NCI-H187 treated with DMSO at 0.1 percent for 48 hours (cell line): ENCODE measurements around the gene IQSEC1.

ENCODE experiments used
- DNase-seq: peaks from one replicate; lab custom pipeline; 2025; lab: John Stamatoyannopoulos, UW

The IQSEC1 gene

DNA sequence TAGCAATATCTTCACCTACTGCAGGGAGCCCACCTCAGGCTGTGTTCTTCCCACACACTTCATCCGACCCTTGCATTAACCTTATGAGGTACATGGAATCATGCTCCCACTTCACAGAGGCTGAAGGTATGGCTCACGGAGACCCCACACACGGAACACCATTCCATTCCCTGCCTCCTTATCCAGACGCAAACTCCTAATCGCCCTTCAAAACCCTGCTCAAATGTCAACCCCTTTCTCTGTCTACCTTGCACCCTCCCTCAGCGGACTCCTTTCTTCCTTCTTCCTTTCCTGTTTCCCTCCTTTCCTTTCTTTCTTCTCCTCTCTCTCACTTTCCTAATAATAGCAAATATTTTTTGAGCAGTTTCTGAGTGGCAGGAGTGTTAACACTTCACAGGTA, 23.8 kb downstream of the IQSEC1 start:
- DNase-seq, result no peak

GRCh38 chr3:13047296-13048165, 25.7 kb downstream of the IQSEC1 start:
- no peak for DNase-seq

DNA sequence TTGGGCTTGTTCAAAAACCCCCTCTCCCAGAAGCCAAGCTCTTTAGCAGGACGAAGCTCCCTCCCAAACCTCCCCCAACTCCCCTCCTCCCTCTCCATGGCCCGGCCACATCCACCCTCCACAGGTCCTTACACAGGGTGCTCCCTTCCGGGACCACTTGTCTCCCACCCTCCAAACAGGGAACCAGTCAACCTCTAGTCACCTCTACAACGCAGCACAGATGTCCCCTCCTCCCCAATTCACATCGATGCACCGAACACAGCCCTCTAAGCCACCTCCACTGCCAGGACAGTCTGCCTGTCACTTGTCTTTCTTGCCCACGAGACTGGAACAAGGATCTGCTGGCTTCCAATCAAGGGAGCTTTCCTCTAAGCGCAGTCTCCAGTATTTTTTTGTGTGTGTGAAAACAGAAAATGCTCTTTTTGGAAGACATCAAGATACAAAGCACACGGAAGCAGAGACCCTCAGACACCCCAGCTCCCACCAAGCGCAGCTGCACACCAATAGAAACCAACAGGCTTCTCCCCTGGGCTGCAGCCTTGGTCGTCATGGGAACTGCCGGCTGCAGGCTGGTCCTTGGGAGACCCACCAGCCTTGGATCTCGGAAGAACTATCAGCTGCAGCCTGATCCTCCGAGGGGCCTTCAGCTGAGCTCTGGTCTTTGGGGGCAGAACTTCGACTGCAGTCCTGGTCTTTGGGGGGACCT, 26.5 kb downstream of the IQSEC1 start:
- DNase-seq, result no peak

- DNase-seq, result no peak
Measured at GRCh38 chr3:13045904-13046568, 27.2 kb downstream of the IQSEC1 start.

DNA sequence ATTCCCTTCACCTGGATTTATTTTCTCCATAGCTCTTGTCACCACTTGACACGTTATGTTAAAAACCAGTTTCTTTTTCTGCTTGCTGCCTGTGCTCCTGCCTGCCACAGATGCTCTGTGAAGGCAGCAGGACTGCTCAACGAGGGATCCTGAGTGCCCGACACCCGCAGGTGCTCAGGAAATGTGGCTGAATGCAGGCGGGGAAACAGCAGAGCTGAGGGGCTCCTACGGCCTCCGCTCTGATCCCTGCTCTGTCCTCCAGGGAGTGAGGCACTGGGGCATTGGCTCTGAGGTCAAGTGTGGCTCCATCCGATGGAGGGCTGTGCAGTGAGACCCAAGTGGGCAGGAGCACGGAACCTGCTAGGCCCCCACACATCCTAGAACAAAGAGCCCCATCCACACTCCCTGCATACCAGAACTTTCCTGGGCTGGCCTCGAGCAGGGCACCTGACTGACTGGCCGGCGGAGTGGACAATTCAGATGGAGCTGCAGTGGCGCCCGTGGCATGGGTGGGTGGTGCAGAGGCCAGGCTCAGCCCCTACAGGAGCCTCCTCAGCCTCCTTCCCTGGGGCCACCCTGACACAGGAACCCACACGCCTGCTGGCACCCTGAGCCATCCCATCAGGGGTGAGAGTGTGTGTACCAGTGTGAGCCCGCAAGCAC, 27.9 kb downstream of the IQSEC1 start:
- DNase-seq, result no peak

GRCh38 chr3:13044496-13045240, 28.6 kb downstream of the IQSEC1 start:
- no peak for DNase-seq

DNA sequence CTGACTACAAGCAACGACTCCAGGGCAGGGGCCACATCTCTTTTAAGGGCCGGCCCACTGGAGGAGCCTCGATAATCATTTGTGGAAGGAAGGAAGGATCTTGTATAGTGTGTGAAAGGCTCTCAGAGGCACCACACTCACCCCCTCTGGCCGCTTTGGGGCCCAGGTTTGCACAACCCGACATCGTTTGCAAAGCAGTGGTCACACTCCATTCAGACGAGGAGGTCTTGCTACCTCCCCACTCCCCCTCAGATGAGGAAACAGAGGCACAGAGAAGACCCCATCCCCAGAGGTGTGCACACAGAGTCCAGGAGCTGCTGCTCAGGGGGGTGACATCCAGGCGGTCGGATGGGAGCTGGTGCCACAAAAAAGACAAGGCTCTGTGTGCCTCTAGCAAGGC, 29.6 kb downstream of the IQSEC1 start:
- DNase-seq, result no peak

DNA sequence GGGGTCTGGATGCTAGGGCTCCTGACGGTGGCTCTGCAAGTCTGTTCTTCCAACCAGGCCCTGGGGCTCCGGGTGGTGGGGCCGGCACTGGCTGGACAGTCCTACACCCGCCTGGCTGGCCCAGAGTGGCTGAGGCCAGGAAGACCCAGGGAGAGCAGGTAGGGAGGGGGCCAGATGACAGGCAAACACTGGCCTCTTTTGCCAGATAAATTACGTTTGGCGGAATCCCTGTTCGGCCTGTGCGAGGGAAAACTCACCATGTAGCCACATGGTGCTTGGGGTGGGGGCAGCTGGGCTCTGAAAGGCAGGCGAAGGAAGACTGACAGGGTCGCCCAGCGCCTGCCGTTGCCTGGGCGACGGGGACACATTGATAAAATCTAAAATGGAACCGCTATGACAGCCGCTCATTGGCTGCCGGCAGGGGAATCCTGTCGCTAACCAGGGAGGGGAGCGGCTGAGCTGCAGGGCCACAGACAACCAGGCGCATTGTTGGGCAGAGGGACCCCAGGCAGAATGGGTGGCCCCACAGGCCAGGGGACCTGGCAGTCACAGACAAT, 30.4 kb downstream of the IQSEC1 start:
- DNase-seq, result no peak

DNA sequence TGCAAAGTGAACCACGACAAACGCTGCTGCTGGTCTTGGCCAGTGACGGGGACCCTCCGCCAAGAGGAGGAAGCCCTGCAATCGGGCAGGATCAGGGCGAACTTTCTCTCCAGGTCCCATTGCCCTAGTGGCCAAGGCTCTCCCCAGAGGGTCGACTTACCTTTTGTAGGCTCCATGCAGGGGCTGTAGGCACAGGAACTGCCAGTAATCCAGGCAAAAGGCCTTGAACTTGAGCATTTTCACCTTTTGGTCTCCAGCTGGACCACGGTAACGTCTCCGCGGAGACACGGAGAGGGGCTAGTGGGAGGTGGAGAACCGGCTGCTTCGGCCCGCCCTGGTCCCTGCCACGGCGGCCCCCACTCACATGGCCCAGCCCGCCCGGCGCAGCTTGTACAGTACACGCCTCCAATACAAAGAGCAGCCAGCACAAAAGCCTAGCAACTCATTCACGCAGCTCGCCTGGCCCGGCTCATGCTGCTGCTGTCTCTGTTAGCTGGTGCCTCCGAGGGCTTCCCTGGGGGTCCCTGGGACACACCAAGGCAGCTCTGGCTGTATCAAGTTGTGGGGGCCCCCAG, 31.0 kb downstream of the IQSEC1 start:
- no peak for DNase-seq

- DNase-seq, result no peak
Measured at GRCh38 chr3:13041113-13041776, 32.0 kb downstream of the IQSEC1 start.

DNA sequence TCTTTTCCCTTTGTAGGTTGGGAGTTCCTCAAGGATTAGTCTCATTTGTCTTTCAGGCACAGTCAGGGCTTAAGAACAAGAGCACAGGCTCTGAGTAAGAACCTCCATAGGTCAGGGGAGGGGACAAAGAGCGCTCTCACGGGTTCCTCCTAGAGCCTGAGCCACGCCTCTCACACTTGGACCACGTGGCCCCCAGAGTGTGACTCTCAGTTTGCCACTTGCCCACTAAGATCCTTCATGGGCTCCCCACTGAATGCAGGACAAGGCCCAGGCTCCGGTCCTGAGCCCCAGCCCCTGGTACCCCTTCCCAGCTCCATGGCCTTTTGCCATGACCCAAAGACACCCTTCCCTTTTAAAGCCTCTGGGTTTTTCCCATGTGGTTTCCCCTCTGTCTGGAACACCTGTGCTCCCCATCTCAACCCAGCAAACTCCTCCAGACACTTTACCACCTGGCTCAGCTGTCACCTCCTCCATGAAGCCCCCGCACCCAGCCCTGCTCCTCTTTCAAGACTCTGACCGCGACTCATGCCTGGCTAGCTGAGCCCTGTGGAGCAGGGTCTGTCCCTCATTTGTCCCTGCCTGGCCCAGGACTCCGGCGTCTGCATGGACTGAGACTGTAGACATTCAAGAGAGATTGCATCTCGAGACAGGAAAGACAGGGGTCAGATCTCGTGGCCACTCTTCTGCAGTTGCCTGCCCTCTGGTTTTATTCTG, 32.7 kb downstream of the IQSEC1 start:
- DNase-seq, result no peak

- DNase-seq, result no peak
Measured at GRCh38 chr3:13039213-13039896, 33.9 kb downstream of the IQSEC1 start.

GRCh38 chr3:13037458-13038117, 35.6 kb downstream of the IQSEC1 start:
- DNase-seq, result no peak

DNA sequence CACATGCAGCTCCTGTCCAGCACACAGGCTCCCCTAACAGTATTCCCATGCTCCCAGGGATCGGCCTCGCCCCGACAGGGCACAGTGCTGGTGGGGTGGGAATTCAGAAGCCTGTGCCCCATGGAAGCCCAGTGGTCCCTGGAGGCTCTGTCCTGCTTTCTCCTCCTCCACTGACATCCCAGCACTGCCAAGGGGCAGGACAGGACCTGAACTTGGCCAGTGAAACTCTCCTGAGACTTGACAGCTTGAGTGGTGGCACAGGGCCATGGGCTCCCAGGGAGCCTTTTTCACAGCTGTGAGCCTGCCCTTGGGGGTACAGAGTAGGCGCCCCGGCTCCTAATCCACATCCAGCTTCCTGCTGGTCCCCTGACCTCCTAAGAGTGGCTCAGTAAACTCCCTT, 38.4 kb downstream of the IQSEC1 start:
- no peak for DNase-seq

- no peak for DNase-seq
Measured at GRCh38 chr3:13034109-13034800, 39.0 kb downstream of the IQSEC1 start.

DNA sequence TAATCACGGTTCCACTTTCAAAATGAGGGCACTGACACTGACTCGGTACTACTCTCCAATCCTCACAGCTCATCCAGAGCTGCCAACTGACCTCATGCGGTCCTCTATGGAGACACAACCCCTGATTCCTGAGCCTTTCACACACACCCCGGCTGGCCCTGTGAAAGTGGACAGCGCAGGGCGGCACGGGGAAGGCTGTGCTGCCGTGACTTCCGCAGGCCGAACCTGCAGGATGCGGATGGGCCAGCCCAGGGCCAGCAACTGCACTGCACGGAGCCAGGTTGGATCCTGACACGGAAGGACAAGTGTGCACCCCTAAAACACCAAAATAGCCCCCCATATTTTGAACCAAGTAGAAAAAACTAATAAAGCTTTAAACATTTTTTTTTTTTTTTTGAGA, 41.0 kb downstream of the IQSEC1 start:
- DNase-seq, result no peak

DNA sequence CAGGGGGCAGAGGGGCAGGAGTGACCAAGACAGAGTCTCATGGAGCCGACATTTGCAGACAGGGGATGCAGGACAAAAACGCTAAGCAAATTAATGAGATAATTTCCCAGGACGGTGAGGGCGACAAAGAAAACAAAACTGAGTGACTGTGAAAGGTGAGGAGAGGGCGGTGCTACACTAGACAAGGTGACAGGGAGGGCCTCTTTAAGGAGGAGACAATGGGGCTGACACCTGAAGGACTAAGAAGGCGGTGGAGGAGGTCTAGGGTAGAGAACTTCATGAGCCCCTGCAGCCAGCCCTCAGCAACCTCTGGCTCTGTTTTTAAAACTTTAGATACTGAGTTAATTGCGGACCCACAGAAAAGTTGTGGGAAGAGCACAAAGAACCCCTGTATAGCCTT, 41.6 kb downstream of the IQSEC1 start:
- DNase-seq, result no peak

DNA sequence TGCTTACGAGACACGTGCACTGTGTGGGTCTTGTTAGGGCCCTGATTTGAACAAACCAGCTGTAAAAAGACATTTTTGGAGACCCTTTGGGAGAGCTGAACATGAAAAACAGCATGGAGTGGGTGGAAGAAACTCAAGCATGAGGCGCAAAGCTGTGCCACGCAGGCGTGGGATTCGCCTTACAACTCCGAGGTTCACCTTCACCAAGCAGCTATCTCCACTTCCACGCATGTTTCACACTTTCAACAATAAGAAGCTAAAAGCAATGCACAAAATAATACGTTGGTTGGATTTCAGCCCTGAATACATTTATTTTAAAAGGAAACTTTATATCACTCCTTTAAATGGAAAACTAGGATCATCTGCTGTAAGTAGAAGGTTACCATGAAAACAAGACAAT, 42.5 kb downstream of the IQSEC1 start:
- DNase-seq, result no peak
